Calu3 (cell line): ENCODE data around the gene SRGAP2C. TPM values are rescaled to one million over a fixed set of nuclear protein-coding genes. Genes with fewer than 3 reads are reported as not detected.
"Not testable (repeated sequence)": the region's sequence is repeated elsewhere in the genome, so short reads cannot be mapped to it uniquely, and the experiment has no call there.

Experiments used
- BruUV-seq: library from RNA; stranded (reverse); fragments of 400-500 nt; replicated peaks from 2 replicates; lab custom pipeline; 2021; lab: Mats Ljungman, UMichigan
- CTCF ChIA-PET: fragments of 300-600 bp; sonication (Branson Sonifier 250); formaldehyde crosslinking; loops from one replicate; lab custom pipeline; 2022; ENCODE audit warnings: antibody characterized with exemption; lab: Charles Lee
- DNase-seq: peaks from one replicate; pipeline ENCODE4 v3.0.0; 2022
- H3K27ac Mint-ChIP-seq: one replicate; pipeline ENCODE4 v1.8.0; 2022; ENCODE audit warnings: mixed read lengths; ENCODE audit not compliant: unreplicated experiment
- H3K27me3 Mint-ChIP-seq: one replicate; pipeline ENCODE4 v1.8.0; 2022; ENCODE audit warnings: mixed read lengths; ENCODE audit not compliant: unreplicated experiment
- H3K36me3 Mint-ChIP-seq: one replicate; pipeline ENCODE4 v1.8.0; 2022; ENCODE audit warnings: mild to moderate bottlenecking, moderate library complexity, mixed read lengths; ENCODE audit not compliant: insufficient read depth, unreplicated experiment
- H3K4me1 Mint-ChIP-seq: one replicate; pipeline ENCODE4 v1.8.0; 2022; ENCODE audit warnings: mild to moderate bottlenecking, low read depth, mixed read lengths; ENCODE audit not compliant: unreplicated experiment
- H3K4me3 Mint-ChIP-seq: one replicate; pipeline ENCODE4 v1.8.0; 2022; ENCODE audit warnings: mild to moderate bottlenecking, low read depth, moderate library complexity, mixed read lengths; ENCODE audit not compliant: unreplicated experiment
- H3K9me3 Mint-ChIP-seq: one replicate; pipeline ENCODE4 v1.8.0; 2022; ENCODE audit warnings: low read depth, mixed read lengths; ENCODE audit not compliant: unreplicated experiment
- intact Hi-C: fragments of 100-400 bp; cut with micrococcal nuclease; formaldehyde crosslinking; loops from one replicate; pipeline ENCODE4 v1.10.0; 2022; ENCODE audit not compliant: unreplicated experiment
- total RNA-seq: library from RNA; stranded (reverse); gene quantifications from 2 replicates; pipeline ENCODE4 v1.2.3, GENCODE V29; 2022

Gene SRGAP2C
- total RNA-seq, 1 experiment from 2014 or later = 22.6 TPM

DNA sequence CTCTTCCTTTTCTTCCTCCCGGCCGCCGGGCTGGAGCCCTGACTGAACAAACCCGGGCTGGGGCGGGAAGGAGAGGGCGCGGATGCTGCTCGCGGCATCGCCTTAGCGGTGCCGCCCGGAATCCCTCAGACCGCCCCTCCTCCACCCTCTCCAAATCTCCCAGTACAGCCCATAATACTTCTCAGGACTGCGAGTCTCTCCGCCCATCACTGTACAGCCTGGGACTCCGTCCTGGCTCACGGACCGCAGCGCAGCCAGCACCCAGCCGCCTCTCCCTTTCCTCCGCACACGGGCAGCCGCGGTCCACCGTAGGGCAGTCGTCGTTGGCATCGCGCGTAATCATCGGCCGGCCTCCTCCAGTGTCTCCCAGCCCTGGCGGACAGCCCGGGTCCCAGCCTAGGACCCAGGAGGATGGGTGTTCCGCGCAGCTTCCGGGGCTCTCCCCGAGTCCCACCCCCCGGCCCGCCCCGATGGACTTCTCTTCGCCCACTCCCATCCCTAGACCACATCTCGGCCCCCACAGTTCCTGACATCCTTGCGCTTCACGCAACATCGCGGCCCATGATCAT is 449 bp downstream of the SRGAP2C start:
- DNase-seq, H3K9me3 Mint-ChIP-seq, CTCF ChIA-PET, BruUV-seq, intact Hi-C loops, H3K27me3 Mint-ChIP-seq, H3K4me1 Mint-ChIP-seq: not testable (repeated sequence)
- peak overlapping the region; percentile 70 for H3K4me3 Mint-ChIP-seq
- peaks cover 14% of the 10 kb centered on the region for H3K36me3 Mint-ChIP-seq
- H3K27ac Mint-ChIP-seq = peak overlapping the region; percentile 75

DNA sequence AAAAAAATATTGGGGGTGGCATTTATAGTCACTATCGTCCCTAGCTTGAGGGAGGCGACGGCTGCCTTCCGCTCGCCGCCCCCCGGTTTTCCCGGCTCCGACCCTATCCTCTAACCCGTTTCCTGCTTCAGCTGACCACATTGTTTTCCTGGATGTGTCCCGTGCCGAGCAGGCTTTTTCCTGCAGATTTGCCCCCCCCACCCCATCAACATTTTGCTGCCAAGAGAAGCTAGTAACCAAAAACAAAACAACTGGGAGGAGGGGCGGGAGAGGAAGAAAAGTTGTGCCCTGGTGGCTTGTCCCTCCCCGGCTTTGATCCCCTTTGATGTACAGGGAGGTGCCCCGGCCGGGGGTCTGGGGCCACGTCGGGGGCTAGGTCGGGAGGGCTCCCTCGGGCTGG is 1.4 kb downstream of the SRGAP2C start:
- H3K27ac Mint-ChIP-seq, H3K4me1 Mint-ChIP-seq, DNase-seq, H3K4me3 Mint-ChIP-seq, H3K27me3 Mint-ChIP-seq, CTCF ChIA-PET, intact Hi-C loops, BruUV-seq, H3K9me3 Mint-ChIP-seq: not testable (repeated sequence)
- H3K36me3 Mint-ChIP-seq = peaks cover 14% of the 10 kb centered on the region

DNA sequence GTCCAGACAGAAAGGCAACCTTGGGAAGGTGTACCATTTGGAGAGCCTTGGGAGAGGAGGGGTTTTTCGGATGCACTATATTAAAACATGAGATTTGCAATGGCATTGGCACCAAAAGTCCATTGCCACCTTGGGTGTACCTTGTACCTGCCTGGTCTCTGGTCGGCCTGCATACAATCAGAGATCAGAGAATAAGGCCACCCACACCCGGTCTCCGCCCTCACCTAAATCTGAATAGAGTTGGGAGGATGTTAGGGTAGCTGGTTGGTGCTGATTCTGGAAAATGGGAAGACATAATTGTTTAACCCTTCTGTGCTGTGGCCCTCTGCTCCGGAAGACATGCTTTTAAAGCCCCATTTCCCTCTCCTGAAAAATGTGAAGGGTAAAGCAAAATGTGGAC is 3.1 kb downstream of the SRGAP2C start:
- peaks cover 14% of the 10 kb centered on the region for H3K36me3 Mint-ChIP-seq
- H3K4me3 Mint-ChIP-seq = peak overlapping the region; percentile 34
- intact Hi-C loops, H3K9me3 Mint-ChIP-seq, H3K27me3 Mint-ChIP-seq, CTCF ChIA-PET, DNase-seq, H3K27ac Mint-ChIP-seq, H3K4me1 Mint-ChIP-seq: not testable (repeated sequence)
- TSS peak; percentile 9 for BruUV-seq

DNA sequence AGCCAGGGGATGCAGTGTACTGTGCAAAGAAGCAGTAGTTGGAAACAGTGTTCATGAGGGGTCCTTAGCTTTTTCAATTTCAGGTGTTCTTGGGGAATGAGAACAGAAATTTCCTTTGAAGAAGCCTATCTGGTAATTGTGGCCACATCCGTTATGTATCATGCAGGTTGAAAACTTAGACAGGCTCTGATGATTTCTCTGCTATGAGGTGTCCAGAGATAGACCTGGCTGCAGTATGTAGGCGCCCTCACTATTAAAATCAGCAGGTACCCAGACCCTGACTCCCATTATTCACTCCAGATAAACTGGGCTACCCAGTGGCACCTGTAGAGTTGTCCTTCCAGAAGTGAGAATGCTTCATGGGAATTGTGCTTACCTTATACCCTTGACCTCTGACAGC is 7.7 kb downstream of the SRGAP2C start:
- intact Hi-C loops, H3K27ac Mint-ChIP-seq, H3K4me1 Mint-ChIP-seq, CTCF ChIA-PET, H3K27me3 Mint-ChIP-seq, H3K9me3 Mint-ChIP-seq, H3K4me3 Mint-ChIP-seq, BruUV-seq, DNase-seq, H3K36me3 Mint-ChIP-seq: not testable (repeated sequence)

DNA sequence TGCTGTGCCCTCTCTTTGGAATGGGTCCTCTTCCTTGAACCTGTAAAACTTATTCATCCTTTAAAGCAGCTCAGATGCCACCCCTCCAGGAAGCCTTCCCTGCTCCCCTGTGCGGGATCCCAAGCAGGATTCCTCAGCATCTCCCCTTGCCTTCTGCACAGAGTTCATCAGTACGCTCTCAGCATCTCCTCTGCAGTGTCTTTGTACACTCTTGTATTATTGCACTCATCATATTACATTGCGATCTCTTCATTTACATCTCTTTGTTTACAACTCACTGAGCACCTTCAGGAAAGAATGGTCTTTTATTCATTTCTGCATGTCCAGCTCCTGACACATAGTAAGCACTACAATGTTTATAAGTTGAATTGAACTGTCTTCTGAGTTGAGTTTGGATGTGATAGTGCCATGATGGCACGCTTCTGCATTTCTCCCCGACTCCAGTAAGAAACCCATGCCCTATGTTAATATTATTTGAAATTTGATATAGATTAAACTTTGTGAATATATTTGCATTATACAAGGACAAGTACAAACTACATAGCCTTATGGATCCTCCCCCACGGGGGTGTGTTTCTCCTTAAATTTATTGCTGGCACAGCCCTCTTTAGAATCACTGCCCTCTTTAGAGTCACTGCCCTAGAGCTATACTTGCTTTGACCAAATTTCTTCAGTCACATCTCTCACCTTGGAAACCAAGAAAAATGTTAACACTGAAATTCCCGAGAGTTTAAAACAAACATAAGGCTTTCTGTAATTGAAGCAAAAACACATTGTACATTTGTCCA is 12.5 kb downstream of the SRGAP2C start:
- BruUV-seq, H3K4me3 Mint-ChIP-seq, H3K4me1 Mint-ChIP-seq, CTCF ChIA-PET, H3K27ac Mint-ChIP-seq, H3K27me3 Mint-ChIP-seq, DNase-seq, H3K36me3 Mint-ChIP-seq, H3K9me3 Mint-ChIP-seq, intact Hi-C loops: not testable (repeated sequence)

DNA sequence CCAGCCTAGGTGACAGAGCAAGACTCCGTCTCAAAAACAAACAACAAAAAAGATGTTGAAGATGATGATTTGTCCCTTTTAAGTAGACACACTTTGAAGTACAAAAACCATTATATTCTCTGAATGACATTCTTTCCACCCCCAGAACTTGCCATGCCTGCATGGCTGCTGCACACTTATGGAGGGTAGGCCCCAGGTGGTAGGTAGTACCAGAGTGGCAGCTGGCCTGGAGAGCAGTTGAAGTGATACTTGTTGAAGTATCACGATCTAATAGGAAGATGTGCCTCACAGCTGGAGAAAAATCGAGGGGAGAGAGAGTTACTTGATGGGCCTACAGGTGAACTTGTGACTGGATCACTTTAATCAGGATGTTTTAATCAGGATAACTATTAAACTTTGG is 15.0 kb downstream of the SRGAP2C start:
- BruUV-seq, H3K36me3 Mint-ChIP-seq, H3K9me3 Mint-ChIP-seq, H3K4me3 Mint-ChIP-seq, CTCF ChIA-PET, intact Hi-C loops, H3K4me1 Mint-ChIP-seq, DNase-seq, H3K27ac Mint-ChIP-seq, H3K27me3 Mint-ChIP-seq: not testable (repeated sequence)

DNA sequence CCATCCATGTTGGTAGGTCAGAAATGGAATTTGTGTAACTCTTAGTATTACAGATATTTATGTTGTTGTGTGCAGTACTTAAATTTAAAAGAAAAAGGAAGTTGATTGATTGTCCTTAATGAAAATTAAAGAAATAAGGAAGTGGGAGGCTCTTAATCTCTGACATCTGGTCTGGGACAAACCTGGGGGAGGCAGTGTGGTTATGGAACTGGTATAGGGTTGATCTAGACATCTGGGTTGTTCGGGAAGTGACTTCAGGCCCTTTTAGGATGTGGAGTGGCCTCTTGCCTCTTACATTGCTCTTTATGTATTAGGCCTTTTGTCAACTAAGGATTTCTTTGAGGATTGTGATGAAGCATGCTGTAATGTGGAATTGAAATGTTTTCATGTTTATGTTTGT is 15.5 kb downstream of the SRGAP2C start:
- DNase-seq, BruUV-seq, intact Hi-C loops, H3K9me3 Mint-ChIP-seq, CTCF ChIA-PET, H3K27ac Mint-ChIP-seq, H3K4me1 Mint-ChIP-seq, H3K36me3 Mint-ChIP-seq, H3K4me3 Mint-ChIP-seq, H3K27me3 Mint-ChIP-seq: not testable (repeated sequence)

DNA sequence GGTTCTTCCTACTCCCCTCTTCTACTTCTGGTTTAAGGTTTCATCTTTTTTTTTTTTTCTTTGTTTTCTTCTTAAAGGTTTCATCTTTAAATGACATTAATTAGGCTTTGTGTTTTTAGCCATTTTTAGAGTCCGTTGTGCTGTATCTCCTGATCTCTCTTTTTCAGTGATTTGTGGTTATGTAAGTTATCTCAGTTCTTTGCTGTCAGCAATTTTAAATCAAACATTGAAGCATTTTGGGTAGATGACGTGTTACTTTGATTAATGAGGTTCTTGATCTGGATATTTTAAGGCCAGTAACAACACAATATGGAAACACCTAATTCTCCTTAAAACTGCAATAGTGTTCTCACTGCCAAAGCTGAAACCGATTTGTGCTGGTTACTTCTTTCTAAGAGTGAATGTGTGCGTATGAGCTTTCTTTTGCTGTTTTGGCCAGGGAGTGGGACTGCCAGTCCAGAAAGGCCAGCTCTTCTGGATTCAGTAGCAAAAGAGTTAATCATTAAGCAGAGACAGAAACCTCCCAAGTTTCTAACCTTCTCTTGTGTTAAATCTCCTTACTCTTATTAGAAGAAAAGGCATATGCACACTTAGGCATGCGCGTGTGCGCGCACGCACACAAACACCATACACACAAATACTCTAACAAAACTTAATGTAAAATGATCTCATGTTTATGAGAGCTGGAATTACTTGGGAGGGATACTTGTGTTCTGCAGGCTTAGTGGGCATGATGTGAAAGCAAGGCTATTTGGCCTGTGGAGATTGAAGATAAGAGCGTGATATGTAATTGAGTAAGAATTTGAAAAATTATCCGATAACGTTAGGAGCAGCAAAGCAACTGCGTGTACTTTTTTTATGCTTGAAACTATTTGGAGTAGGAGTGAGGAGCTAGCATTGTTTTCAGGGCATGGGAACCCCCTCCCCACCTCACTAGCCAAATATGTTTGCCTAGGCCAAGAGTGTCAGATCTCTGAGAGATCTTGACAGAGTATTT is 16.5 kb downstream of the SRGAP2C start:
- DNase-seq, H3K9me3 Mint-ChIP-seq, CTCF ChIA-PET, H3K27me3 Mint-ChIP-seq, BruUV-seq, H3K36me3 Mint-ChIP-seq, intact Hi-C loops, H3K4me1 Mint-ChIP-seq: not testable (repeated sequence)
- H3K4me3 Mint-ChIP-seq = peak overlapping the region; percentile 67
- H3K27ac Mint-ChIP-seq = peak overlapping the region; percentile 11

DNA sequence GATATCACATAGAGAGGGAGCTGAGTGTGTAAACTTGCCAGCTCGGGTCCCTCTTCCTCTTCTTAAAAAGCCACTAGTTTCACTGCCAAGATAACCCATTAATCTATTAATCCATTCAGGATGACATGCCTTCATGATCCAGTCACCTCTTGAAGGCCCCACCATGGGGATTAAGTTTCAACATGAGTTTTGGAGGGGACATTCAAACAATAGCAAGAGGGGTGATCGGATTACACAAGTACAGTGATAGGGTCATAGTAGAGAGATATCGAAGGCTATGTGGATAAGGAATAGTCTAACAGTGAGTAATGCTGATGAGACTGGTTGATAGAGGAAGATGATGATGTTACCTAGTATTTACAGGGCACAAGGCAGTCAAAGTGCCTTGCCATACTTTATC is 18.2 kb downstream of the SRGAP2C start:
- H3K36me3 Mint-ChIP-seq, intact Hi-C loops, H3K27ac Mint-ChIP-seq, CTCF ChIA-PET, H3K4me3 Mint-ChIP-seq, H3K27me3 Mint-ChIP-seq, BruUV-seq, H3K9me3 Mint-ChIP-seq, DNase-seq, H3K4me1 Mint-ChIP-seq: not testable (repeated sequence)
